ENCODE results near the gene RBM17.
A peak's percentile ranks its signal among the peaks of the same experiment; 100 is the strongest.
"Not testable (repeated sequence)": the region's sequence is repeated elsewhere in the genome, so short reads cannot be mapped to it uniquely, and the experiment has no call there.

RBM17 gene

GRCh38 chr10:6103591-6103990, 14.8 kb downstream of the RBM17 start:
- no peak for DNase-seq (ENCODE audit: low read depth)
- no peak for TF ChIP-seq CTCF (IDR thresholded peaks at IDR 0.05; ENCODE audit: low read depth, low read length, missing control alignments)
- no peak overlapping the region for H3K4me3 ChIP-seq (ENCODE audit: low read depth, low read length)

- not testable (repeated sequence) for H3K4me3 ChIP-seq (ENCODE audit: low read depth, low read length); DNase-seq (ENCODE audit: low read depth)
Measured at GRCh38 chr10:6107616-6108015, 18.8 kb downstream of the RBM17 start.

GRCh38 chr10:6108072-6108471, 19.2 kb downstream of the RBM17 start:
- H3K4me3 ChIP-seq (ENCODE audit: low read depth, low read length), result no peak overlapping the region

GRCh38 chr10:6108631-6109443, 20.0 kb downstream of the RBM17 start:
- peak; percentile 66 for TF ChIP-seq CTCF (IDR thresholded peaks at IDR 0.05; ENCODE audit: low read depth, low read length, missing control alignments)

More at GRCh38 chr10:6108072-6108471, 19.2 kb downstream of the RBM17 start:
- TF ChIP-seq CTCF (IDR thresholded peaks at IDR 0.05; ENCODE audit: low read depth, low read length, missing control alignments), result no peak
- no peak for DNase-seq (ENCODE audit: low read depth)

GRCh38 chr10:6109444-6109775, 20.6 kb downstream of the RBM17 start:
- H3K4me3 ChIP-seq (ENCODE audit: low read depth, low read length), result no peak overlapping the region
- no peak for TF ChIP-seq CTCF (IDR thresholded peaks at IDR 0.05; ENCODE audit: low read depth, low read length, missing control alignments)
- no peak for DNase-seq (ENCODE audit: low read depth)

More at GRCh38 chr10:6108631-6109443, 20.0 kb downstream of the RBM17 start:
- H3K4me3 ChIP-seq (ENCODE audit: low read depth, low read length), result no peak overlapping the region
- DNase-seq (ENCODE audit: low read depth), result no peak

- TF ChIP-seq CTCF (IDR thresholded peaks at IDR 0.05; ENCODE audit: low read depth, low read length, missing control alignments), result no peak
- no peak for DNase-seq (ENCODE audit: low read depth)
- H3K4me3 ChIP-seq (ENCODE audit: low read depth, low read length), result no peak overlapping the region
Measured at GRCh38 chr10:6110136-6110535, 21.3 kb downstream of the RBM17 start.

- DNase-seq (ENCODE audit: low read depth), result no peak
- H3K4me3 ChIP-seq (ENCODE audit: low read depth, low read length), result no peak overlapping the region
- no peak for TF ChIP-seq CTCF (IDR thresholded peaks at IDR 0.05; ENCODE audit: low read depth, low read length, missing control alignments)
Measured at GRCh38 chr10:6112893-6113292, 24.1 kb downstream of the RBM17 start.

Measured in GM12864 (cell line).